Omental fat pad (tissue), 4 donors: ENCODE measurements around the gene ZKSCAN1. TPM values are rescaled to one million over a fixed set of nuclear protein-coding genes. Genes with fewer than 3 reads are reported as not detected.
"Not testable (repeated sequence)": the region's sequence is repeated elsewhere in the genome, so short reads cannot be mapped to it uniquely, and the experiment has no call there.

Experiments used
- ATAC-seq: fragments of 150-250 bp; one replicate; pipeline ENCODE4 v1.9.1; 2016; ENCODE audit warnings: mild to moderate bottlenecking, moderate library complexity; ENCODE audit not compliant: low FRiP score
- DNase-seq: peaks from one replicate; pipeline ENCODE4 v3.0.0-alpha.2; 2019; ENCODE audit warnings: low spot score
- CTCF ChIP-seq, 3 donors: fragments of 450-650 bp; IDR thresholded peaks; one replicate each; pipeline ENCODE4 v1.5.1; 2016 to 2017; ENCODE audit warnings: antibody characterized with exemption in 3 of 3, mild to moderate bottlenecking in 3 of 3, moderate library complexity in 2 of 3
- total RNA-seq, 4 donors: library from RNA; depleted of rRNA; stranded (reverse); fragments of >200 nt; gene quantifications; one replicate each; pipeline ENCODE4 v1.1.0, GENCODE V29; 2016

Gene ZKSCAN1
- total RNA-seq, 4 donors from 2014 or later: 21.5 to 34.5 (median 28.0) TPM

GRCh38 chr7:99976626-99977025 is 38.8 kb upstream of the ZKSCAN1 start:
- ATAC-seq (no peak), DNase-seq (no peak)
- no peak for TF ChIP-seq CTCF (IDR thresholded peaks at IDR 0.05)

- DNase-seq (peak; percentile 77), ATAC-seq (peak; percentile 47)
- TF ChIP-seq CTCF (IDR thresholded peaks at IDR 0.05): peak in 1 of 3 donors; percentile 24
Observed at GRCh38 chr7:99979814-99980225, 35.6 kb upstream of the ZKSCAN1 start.

GRCh38 chr7:99980448-99980872 is 34.9 kb upstream of the ZKSCAN1 start:
- ATAC-seq: peak; percentile 17
- not testable (repeated sequence) for DNase-seq

- DNase-seq, ATAC-seq: not testable (repeated sequence)
Observed at GRCh38 chr7:99981066-99981465, 34.3 kb upstream of the ZKSCAN1 start.

GRCh38 chr7:99984593-99984992 is 30.8 kb upstream of the ZKSCAN1 start:
- ATAC-seq (no peak), DNase-seq (no peak)
- TF ChIP-seq CTCF (IDR thresholded peaks at IDR 0.05): no peak

- DNase-seq, ATAC-seq: not testable (repeated sequence)
Observed at GRCh38 chr7:99987306-99987705, 28.1 kb upstream of the ZKSCAN1 start.

- DNase-seq (no peak), ATAC-seq (no peak)
- no peak for TF ChIP-seq CTCF (IDR thresholded peaks at IDR 0.05)
Observed at GRCh38 chr7:99987846-99988245, 27.6 kb upstream of the ZKSCAN1 start.

- DNase-seq (no peak), ATAC-seq (no peak)
- no peak for TF ChIP-seq CTCF (IDR thresholded peaks at IDR 0.05)
Observed at GRCh38 chr7:99990460-99990852, 24.9 kb upstream of the ZKSCAN1 start.

GRCh38 chr7:99991543-99991942 is 23.9 kb upstream of the ZKSCAN1 start:
- ATAC-seq, DNase-seq: not testable (repeated sequence)
